ENCODE results near the gene RNF114.
"Not testable (repeated sequence)": the region's sequence is repeated elsewhere in the genome, so short reads cannot be mapped to it uniquely, and the experiment has no call there.

RNF114 gene

DNA sequence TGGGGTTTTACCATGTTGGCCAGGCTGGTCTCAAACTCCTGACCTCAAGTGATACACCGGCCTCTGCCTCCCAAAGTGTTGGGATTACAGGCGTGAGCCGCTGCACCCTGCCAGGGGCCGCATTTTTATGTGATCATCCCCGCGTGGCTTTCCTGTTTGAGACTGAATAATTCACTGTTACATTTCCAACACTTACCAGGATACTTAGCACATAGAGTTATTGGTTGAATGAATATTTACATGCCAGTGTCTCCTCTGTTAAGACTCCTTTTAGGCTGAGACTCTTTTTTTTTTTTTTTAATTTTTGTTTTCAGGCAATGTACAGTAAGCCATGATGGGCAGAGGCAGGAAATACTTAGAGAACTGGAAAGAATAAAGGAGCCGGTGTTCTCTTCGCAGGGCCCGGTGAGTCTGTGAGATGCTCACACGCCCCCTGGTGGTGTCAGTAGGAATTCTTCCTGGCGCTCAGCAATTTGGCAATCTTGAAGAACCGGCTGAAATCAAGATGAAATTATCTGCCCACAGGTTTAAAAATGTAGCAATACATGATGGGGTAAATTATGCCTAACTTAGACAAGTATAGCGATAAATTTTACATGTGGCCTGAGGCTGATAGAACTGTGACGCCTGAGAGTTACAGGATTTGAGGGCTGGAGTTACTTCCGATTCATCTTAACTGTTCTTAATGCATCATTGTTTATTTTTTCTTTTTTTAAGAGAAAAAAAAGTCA, 7.6 kb upstream of the RNF114 start:
- DNase-seq (ENCODE audit: low read depth), result peak; percentile 66

DNA sequence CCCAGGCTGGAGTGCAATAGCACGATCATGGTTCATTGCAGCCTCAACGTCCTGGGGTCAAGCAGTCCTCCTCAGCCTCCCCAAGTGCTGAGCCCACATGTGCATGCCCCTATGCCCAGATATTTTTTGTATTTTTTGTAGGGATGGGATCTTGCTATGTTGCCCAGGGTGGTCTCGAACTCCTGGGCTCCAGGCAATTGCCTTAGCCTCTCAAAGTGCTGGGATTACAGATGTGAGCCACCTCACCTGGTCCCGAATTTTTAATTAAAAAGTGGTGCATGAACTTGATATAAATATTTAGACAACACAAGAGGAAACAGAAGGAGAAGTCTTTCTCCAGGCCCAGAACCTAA, 7.1 kb upstream of the RNF114 start:
- DNase-seq (ENCODE audit: low read depth), result no peak

DNA sequence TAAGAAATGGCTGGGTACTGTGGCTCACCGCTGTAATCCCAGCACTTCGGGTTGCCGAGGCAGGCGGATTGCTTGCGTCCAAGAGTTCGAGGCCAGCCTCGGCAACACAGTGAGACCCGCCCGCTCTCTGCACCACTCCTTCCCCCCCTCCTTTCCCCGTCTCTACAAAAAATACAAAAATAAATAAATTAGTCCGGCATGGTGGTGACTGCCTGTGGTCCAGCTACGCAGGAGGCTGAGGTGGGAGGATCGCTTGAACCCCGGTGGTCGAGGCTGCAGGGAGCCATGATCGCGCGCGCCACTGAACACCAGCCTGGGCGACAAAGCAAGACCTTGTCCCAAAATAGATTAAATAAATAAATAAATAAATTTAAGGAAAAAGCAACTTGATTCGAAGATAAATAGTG, 448 bp upstream of the RNF114 start:
- no peak for DNase-seq (ENCODE audit: low read depth)

DNA sequence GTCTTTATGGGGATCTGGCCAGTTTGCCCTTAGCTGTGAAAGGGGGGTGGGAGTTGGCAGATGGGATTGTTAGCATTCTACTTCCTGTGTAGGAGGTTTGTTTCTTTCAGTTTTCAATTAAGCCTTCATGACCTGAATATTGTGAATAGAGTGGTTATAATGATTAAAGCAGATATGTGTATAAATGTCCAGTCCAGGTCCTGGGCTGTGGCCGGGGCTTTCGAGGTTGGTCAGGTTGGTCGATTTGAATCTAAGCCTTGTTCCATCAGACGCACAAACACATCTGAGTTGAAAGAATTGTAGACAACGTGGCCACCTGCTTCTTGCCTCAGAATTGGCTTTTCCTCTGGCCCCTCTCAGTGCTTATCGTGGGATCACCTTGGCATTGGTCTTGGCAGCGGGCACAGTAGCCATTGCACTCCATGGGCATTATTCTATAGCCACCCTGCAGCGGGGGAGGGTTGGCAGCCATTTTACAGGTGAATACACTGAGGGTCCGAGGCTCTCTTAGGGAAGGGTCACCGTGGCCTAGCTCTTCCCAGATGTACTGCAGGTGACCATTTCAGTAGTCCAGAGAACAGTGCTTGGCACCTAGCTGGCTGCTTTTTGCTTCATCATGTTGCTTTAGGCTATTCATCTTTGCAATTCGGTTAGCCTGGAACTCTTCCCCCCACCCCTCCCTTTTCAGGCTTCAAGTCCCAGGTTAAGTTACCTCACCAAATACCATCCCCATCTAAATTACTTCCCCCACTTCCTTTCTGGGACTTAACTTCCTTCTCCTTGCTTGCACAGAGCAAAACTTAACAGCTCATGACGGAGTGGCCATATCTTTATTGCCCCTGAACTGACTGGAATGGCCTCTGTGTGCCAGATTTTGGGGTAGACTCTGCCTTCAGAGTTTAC, 1.1 kb downstream of the RNF114 start:
- DNase-seq (ENCODE audit: low read depth), result no peak

DNA sequence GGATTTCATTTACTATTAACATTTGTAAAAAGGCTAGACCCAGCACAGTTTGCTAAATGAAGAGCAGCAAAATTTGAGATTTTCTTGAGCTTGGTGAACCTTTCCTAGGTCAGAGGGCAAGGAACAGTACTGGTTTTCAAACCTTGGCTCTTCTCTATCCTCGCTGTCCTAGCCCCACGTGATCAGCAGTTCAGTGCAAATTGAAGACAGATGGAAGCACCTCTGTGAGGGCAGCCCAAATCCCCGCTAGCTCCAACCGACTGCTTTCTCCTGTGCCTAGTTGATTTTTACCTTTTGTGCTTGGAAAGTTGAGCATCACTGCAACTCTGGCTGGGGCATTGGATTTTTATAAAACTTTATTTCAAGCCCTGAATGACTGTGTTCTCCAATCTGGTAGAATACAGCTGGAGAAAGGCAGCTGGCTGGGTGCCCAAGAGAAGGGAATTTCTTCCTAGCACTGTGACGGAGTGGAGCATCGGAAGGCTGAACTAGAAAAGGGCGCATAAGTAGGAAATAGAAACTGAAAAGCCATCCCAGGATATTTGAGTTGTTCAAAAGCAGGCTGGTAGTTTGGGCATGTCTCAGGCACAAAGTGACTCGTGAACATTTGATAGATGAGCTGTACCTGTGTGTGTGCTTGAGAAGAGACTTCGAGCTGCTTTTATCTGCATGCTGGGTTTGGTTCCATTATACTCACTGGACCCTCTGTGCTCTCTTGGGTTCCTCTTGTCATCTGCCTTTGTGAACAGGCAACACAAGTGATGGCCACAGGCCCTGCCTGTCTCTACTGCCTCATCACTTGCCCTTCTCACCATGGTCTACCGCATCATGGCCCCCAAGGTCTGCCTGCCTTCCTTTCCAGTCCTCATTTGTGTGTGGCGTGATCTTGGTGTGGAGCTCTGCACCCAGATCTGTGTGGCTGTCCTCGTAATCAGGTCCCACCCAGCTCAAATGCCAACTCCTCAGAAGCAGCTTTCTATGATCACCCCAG, 2.3 kb downstream of the RNF114 start:
- no peak for DNase-seq (ENCODE audit: low read depth)

DNA sequence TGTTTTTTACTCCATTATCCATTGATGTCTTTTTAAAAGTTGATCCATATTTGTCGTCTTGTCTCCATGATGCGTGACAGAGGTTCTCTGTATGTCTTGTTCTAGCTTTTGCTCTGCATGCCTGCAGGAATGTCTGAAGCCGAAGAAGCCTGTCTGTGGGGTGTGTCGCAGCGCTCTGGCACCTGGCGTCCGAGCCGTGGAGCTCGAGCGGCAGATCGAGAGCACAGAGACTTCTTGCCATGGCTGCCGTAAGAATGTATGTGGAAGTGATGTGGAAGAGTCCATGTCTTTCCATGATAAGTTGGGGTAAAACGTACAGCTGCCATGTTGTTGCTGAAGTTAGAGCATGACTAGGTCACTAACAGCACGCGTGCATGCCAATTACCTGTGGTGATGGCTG, 5.3 kb downstream of the RNF114 start:
- no peak for DNase-seq (ENCODE audit: low read depth)

DNA sequence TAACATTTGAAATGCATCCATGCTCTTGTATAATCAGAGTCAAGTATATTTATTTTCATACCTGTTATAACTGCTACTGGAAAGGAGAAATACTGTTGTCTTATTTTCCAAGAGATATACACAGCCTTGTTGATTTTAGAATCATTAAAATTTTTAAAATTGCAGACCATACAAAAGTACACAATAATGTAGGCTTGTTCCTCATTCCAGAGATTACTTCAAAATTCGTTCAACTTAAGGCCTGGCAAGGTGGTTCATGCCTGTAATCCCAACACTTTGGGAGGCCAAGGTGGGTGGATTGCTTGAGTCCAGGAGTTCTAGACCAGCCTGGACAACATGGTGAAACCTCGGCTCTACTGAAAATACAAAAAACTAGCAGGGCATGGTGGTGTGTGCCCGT, 6.1 kb downstream of the RNF114 start:
- DNase-seq (ENCODE audit: low read depth), result no peak

DNA sequence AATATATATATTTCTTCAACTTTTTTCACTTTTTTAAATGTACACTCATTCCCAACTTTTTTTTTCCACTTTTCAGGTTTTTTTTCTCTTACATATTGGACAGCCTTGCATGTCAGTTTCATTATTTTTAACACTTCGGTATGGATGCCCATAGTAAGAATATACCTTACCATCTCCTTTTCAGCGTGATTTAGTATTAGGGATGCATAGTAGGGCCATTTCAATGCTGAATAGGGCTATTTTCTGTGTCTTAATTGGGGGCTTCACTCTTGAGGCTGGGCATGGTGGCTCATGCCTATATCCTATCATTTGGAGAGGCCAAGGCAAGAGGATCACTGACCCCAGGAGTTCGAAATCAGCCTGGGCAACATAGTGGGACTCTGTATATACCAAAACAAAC, 6.7 kb downstream of the RNF114 start:
- no peak for DNase-seq (ENCODE audit: low read depth)

DNA sequence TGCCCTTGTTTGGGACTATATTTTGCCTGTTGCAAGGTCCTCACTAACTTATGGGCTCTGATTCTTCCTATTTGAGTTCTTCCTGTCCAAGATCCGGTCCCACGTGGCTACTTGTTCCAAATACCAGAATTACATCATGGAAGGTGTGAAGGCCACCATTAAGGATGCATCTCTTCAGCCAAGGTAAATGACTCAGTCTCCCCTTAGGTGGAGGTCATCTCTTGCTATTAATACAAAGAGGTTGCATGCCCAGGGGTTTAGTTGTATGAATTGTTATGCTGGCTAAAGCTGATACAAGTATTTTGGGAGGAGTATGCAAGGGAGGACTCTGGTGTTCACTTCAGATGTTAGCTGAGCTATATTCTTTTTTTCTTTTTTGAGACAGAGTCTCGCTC, 9.1 kb downstream of the RNF114 start:
- DNase-seq (ENCODE audit: low read depth), result no peak

DNA sequence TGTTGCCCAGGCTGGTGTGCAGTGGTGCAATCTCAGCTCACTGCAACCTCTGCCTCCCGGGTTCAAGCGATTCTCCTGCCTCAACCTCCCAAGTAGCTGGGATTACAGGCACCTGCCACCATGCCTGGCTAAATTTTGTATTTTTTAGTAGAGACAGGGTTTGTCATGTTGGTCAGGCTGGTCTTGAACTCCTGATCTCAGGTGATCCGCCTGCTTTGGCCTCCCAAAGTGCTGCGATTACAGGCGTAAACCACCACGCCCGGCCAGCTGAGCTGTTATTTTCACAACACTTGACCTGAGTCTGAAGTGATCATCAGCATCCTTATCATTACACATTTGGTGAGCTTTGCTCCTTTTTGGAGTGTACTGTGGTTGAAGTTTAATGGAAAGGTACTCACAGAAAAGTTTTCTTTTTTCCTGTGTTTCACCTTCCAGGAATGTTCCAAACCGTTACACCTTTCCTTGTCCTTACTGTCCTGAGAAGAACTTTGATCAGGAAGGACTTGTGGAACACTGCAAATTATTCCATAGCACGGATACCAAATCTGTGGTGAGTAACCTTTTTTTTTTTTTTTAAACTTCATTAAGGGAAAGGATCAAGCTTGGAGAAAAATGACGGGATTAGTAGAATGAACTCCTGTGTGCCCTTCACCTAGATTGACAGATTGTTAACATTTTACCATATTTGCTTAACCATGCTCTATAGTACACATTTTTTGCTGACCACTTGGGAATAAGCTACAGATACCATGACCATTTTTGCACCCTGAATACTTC, 9.7 kb downstream of the RNF114 start:
- DNase-seq (ENCODE audit: low read depth), result no peak

DNA sequence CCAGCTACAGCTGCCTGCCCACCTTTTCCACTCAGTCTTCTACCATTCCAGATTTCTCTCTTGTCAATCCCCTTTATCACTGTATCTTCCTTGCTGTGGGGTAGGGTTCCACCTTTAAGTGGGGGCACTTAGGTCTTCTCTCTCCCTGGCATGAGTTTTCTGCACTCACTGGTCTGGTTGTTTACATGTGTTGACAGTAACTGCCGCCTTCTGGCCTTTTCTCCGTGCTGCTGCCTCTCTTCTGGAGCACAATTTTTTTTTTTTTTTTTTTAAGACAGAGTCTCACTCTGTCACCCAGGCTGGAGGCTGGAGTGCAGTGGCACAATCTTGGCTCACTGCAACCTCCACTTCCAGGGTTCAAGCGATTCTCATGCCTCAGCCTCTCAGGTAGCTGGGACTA, 12.0 kb downstream of the RNF114 start:
- no peak for DNase-seq (ENCODE audit: low read depth)

DNA sequence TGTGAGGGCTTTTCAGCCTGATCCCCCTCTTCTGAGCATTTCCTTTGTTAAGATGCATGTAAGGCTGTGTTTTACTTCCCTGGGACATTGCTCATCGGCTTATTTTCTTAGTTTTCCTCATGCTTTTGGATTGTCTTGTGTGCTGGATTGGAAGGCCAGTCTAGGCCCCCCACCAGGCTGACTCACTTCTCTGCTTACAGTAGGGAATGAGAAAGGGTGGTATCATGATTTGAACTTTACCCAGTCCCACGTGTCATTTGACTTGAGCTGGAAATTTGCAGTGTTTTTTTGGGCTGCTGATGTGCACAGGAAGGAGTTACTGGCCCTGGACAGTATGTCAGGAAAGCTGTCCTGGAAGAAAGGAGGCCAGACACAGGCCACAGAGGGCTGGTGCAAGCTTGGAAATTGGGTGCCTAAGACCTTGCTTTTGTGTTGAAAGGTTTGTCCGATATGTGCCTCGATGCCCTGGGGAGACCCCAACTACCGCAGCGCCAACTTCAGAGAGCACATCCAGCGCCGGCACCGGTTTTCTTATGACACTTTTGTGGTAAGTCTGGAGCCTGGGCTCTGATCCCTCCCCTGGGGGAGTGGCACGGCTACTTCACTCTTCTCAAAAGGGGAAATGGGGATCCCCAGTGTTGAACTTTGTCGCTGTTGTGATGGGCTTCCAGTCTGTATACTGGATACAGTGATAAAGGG, 12.8 kb downstream of the RNF114 start:
- no peak for DNase-seq (ENCODE audit: low read depth)

DNA sequence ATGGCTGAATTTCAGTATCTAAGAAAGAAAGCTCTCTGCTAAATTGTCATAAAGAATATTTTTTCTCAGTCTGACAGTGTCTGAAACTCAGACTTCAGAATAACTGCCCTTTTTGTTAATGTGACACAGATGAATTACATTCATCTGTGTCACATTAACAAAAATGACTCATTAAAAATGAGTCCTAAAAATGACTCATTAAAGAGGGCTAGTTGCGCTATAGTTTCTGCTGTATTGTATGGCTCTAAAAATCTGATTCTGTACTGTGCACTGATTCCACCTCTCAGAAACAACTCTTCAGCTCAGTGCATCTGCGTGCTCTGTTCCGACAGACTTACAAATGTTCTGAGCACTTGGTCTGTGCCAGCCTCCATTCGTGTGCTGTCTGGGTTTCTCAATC, 15.0 kb downstream of the RNF114 start:
- no peak for DNase-seq (ENCODE audit: low read depth)

DNA sequence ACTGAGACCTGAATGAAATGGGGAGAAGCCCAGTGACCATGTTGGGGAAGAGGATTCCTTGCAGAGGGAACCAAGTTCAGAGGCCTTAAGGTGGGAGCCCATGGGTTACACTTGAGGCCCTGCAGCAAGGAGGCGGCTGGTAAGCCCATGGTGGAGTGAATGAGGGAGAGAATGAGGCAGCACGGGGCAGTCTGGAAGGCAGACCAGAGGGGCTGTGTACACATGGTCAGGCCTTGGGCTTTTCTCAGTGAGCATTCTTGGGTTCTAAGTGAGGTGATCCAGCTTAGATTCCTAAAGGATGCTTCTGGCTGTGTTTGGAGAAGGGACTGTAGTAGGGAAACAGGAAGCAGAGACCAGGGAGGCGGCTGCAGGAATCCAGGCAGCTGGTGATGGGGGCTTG, 19.0 kb downstream of the RNF114 start:
- no peak for DNase-seq (ENCODE audit: low read depth)

DNA sequence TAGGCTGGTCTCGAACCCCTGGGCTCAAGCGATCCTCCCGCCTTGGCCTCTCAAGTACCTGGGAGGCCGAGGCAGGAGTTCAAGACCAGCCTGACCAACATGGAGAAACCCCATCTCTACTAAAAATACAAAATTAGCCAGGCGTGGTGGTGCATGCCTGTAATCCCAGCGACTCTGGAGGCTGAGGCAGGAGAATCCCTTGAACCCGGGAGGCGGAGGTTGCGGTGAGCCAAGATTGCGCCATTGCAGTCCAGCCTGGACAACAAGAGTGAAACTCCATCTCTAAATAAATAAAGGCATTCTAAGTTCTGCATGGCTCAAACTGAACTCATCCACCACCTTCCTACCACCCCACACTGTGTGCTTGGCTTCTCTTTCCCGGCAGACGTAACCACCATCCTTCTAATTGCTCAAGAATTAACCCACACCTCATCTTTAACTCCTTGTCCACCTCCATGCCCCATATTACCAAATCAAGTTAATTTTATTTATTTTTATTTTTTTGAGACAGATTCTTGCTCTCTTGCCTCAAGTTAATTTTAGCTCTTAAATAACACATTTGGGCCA, 19.7 kb downstream of the RNF114 start:
- DNase-seq (ENCODE audit: low read depth), result not testable (repeated sequence)

DNA sequence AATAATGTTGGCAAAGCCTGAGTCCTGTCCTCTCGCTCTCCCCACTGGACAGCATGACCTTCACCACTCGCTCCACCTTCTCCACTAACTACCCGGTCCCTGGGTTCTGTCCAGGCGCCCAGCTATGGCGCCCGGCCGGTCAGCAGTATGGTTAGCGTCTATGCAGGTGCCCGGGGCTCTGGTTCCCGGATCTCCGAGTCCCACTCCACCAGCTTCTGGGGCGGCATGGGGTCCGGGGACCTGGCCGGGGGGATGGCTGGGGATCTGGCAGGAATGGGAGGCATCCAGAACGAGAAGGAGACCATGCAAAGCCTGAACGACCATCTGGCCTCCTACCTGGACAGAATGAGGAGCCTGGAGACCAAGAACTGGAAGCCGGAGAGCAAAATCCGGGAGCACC, 20.5 kb downstream of the RNF114 start:
- no peak for DNase-seq (ENCODE audit: low read depth)

DNA sequence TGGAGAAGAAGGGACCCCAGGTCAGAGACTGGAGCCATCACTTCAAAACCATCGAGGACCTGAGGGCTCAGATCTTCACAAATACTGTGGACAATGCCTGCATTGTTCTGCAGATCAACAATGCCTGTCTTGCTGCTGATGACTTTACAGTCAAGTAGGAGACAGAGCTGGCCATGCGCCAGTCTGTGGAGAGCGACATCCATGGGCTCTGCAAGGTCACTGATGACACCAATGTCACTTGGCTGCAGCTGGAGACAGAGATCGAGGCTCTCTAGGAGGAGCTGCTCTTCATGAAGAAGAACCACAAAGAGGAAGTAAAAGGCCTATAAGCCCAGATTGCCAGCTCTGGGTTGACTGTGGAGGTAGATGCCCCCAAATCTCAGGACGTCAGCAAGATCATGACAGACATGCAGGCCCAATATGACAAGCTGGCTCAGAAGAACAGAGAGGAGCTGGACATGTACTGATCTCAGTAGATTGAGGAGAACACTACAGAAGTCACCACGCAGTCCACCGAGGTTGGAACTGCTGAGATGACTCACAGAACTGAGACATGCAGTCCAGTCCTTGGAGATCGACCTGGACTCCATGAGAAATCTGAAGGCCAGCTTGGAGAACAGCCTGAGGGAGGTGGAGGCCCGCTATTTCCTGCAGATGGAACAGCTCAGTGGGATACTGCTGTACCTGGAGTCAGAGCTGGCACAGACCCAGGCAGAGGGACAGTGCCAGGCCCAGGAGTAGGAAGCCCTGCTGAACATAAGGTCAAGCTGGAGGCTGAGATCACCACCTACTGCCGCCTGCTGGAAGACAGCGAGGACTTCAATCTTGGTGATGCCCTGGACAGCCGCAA, 21.1 kb downstream of the RNF114 start:
- DNase-seq (ENCODE audit: low read depth), result not testable (repeated sequence)

DNA sequence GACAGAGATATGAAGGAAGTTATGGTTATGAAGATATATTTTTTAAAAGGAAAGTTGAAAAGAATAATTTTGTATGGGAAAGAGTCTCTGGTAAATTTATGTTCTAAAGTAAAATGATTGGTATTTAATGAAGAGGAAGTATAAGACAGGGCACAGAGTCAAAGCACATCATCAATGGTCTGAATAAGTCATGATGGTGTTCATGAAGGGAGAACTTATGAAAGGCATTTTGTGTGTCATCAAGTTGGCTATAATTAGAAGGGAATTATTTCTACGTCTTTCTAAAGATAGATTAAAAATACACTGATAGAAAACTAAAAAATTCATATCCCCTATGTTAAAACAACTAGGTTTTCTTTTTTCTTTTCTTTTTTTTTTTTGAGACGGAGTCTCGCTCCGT, 25.2 kb downstream of the RNF114 start:
- DNase-seq (ENCODE audit: low read depth), result no peak

DNA sequence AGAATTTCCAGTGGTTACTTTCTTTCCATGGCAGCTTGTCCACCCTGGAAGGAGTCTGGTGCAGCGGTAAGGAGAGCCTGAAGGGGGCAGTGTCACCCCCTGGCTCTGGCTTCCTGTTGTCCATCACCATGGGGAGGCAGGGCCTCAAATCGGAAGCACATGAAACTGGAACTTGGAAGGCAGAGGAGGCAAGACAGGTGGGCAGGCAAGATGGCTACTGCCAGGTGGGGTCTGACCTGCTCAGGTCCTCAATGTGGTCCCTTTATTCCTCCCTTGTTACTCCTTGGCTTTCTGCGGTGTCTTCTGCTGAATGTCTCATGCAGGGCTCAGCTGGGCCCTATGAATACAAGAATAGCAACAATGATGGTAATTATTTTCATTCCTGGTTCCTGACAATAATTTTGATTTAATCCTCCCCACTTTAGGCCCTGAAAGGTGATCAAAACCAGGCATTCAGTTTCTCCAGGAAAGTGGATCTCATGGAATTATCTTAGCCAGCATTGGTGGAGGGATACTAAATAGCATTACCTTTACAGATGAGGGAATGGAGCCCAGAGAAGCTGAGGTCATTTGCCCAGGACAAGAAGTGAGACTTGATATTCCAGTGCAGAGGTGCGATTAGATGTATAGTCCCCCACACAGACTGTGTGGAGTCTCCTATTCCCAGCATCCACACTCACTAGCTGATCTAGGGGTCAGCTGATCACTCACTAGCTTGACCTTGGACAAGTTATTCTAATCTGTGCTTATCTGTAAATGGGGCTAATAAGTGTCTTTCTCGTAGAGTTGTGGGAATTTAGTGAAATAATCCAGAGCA, 29.0 kb downstream of the RNF114 start:
- DNase-seq (ENCODE audit: low read depth), result no peak

Data from stimulated activated CD8-positive, alpha-beta memory T cell treated with anti-CD3 and anti-CD28 coated beads, Interleukin-4, amount 100 ng/mL, for 24 hours (primary cell).